GM18517 (cell line): ENCODE measurements around the gene MBTD1.
"Not testable (repeated sequence)": the region's sequence is repeated elsewhere in the genome, so short reads cannot be mapped to it uniquely, and the experiment has no call there.

Source experiments
- ATAC-seq: cut with Tn5 transposase; IDR thresholded peaks from one replicate; pipeline ENCODE4 v1.9.1; 2021; ENCODE audit warnings: mild to moderate bottlenecking, moderate library complexity; ENCODE audit not compliant: unreplicated experiment

Gene MBTD1

DNA sequence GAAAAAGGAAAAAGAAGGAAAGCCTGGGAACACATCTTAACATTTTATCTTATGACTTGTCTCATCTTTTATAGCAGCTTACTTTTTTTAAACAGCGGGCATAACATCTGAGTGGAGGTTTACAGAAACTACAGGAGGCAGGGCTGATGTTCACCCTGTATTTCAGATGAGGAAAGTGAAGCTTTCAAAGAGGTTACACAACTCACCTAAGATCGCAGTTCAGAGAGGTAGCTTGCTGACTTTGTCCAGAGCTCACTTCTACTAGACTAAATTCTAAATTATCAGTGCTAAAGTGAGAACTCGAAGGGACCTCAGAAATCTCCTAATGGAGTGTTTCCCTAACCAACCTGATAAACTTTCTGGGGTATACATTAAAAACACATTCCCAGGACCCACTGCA is 3.7 kb downstream of the MBTD1 start:
- no peak for ATAC-seq

DNA sequence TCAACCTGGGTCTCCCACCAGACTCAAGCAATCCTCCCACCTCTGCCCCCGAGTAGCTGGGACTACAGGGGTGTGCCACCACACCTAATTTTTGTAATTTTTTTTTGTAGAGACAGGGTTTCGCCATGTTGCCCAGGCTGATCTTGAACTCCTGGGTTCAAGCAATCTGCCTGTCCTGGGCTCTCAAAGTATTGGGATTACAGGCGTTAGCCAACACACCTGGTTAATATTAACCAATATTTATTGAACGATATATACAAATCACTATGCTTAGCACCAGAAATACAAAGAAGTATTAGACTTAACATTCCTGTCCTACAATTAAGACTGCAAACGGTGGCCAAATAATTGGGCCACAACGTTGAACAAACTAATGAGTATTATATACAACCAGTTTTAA is 4.2 kb downstream of the MBTD1 start:
- ATAC-seq: no peak

DNA sequence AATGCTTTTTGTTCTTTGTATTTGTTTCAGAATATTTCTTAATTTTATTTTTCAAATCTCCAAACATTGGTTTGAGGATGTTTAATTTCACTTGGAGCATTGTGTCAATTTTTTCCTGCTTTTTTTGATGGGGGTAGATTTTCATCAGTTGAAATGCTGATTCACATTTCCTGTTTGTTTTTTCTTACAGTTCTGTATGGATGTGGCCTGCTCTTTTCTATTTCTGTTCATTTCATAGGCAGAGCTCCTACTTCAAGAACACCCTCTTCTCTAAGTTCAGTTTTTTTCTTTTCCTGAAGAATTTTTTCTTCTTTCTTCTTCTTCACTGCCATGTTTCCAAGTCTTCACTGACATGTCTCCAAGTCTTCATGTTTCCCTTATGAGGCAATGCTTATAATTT is 8.8 kb downstream of the MBTD1 start:
- no peak for ATAC-seq

DNA sequence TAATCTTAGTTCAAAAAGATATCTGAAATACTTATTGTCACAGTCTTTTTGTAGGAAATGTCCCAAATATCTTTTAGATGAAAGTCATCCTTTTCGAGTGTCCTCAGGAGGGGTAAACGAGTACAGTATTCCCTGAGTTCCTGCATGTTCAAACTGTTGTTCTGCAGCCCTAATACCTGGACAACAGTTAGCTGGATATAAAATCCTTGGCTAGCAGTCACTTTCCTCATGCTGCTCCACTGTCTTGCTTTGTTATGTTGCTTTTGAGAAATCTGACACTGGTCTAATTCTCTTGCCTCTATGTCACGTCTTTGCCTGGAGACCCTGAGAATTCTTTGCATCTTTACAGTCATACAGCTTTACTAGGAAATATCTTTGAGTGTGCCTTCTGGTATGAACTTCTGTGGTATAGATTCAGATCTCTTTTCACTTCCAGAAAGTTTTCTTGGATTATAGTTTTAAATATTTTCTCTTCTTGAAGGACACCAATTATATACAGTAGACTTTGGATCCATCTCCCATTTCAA is 9.5 kb downstream of the MBTD1 start:
- no peak for ATAC-seq

DNA sequence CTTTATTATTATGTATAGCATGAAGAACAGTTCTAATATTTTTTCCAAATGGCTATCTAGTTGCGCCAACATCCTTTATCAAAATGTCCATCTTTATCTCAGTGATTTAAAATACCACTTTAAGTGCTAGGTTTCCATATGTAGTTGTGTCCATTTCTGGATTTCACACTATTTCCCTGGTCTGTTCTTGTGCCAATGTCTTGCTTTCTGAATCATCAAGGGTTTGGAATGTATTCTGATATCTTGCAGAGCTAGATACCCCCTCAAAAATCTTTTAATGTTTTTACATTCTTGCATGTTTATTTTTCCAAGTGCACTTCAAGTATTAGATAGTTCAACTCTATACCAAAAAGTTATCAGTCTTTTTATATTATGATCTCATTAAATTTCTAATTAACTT is 14.3 kb downstream of the MBTD1 start:
- ATAC-seq: no peak

DNA sequence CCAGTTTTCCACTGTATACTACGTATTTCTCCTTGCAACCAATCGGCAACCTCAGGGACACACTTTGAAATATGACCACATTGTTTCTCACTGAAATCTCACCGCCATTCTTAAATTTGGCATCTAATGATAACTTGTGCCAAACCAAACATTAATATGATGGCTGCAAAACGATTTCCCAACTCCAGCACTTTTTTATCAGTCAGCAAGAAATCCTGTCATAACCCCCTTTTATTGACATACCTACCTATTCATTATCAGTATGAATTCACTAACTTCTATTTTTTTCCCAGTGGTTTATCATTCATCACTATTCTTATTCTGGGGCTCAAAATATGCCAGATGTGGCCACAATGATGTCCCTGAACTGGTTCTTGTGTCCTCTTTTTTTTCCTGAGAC is 15.8 kb downstream of the MBTD1 start:
- ATAC-seq: no peak

DNA sequence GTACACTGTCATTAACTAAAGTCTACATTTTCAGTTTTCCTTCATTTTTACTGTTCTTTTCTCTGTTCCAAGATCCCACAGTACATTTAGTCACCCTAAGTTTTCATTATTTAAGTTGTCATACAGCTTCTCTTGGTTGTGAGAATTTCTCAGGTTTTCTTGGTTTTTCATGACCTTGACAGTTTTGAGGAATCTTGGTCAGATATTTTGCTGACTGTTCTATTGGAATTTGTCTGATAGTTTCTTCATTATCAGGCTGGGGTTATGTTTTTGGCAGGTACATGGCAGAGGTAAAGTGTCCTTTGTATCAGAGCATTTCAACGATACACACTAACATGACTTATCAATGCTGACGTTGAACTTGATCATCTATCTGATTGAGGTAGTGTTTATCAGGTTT is 19.6 kb downstream of the MBTD1 start:
- no peak for ATAC-seq

DNA sequence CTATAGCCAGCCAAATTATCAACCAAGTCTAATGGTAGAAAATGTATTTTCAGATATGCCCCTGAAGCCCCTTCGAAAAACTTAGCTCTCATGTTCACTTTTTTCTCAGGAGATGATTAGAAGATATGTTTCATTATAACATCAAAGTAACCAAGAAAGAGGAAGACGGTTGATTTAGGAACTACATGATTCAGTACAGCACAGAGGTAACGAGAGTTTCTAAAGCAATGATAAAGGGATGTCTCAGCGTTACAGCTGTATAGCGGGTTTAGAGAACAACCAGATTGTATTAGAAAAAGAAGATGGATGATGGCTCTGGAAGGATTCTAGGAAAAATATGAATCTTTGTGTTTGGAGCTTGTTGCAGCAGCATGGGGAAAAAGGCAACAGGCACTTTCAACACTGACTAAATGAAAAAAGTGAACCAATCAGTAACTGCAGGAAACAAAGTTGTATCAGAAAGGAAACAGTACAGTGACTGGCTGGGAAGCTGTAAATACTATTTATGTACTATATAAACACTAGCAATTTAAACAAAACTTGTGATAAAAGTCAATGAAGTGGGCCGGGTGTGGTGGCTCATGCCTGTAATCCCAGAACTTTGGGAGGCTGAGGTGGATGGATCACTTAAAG is 21.5 kb downstream of the MBTD1 start:
- peak; percentile 77 for ATAC-seq

DNA sequence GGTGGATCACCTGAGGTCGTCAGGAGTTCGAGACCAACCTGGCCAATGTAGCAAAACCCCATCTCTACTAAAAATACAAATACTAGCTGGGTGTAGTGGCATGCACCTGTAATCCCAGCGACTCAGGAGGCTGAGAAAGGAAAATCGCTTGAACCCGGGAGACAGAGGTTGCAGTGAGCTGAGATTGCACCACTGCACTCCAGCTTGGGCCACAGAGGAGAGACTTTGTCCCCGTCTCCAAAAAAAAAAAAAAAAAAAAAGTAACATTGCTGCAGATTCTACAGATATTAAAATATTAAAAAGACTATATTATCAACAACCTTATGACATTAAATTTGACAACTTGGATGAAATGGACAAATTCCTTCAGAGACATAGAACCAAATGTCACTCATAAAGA is 25.7 kb downstream of the MBTD1 start:
- ATAC-seq: no peak

DNA sequence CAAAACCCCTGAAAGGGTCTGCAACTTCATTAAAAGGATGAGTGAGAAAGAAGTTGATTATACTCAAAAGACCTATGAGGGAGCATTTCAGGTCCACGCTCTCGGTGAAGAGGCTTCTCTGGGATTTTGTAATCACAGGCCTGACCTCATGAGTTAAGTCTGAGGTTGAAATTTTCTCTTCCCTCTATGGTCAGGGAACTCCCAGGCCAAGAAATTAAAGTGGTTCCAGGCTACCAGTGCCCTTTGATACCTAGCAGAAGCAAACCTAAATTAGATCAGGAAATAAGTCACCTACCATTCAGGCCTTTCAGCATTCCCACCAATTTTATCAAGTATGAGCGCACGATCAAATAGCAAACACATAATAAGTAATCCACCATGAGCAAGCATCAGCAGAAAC is 27.9 kb downstream of the MBTD1 start:
- ATAC-seq: no peak

DNA sequence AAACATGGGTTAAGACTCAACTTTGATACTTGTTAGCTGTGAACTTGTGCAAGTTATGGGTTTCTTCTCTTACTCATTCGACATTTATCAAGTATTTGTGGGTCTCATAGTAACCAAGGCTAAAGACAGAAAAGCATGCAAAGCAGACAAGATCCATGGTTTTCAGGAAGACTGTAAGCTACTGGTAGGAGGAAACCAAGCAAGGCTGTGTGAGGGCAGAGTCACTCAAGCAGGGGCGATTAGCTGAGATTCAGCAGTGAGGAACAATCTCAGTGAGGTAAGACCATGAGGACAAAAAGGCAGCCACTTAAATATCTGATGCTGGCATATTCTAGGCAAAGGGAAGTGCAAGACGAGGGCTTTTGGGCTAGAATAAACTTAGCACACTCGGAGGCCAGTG is 29.5 kb downstream of the MBTD1 start:
- ATAC-seq: no peak

DNA sequence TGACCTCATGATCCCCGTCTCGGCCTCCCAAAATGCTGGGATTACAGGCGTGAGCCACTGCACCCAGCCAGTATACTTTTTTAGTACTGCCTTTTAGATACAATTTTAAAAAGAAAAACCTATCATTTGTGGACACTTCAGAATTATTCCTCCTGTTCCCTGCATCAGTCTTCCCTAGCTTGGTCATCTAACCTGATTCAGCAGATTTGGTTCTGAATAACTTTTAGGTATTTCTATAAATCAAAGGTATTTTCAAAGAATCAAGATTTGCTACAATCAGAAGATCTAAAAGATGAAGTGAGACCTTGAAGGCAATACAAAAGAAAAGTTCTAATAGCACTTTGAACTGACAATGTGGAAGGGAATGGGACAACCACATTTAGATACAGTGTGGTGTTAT is 30.0 kb downstream of the MBTD1 start:
- no peak for ATAC-seq

DNA sequence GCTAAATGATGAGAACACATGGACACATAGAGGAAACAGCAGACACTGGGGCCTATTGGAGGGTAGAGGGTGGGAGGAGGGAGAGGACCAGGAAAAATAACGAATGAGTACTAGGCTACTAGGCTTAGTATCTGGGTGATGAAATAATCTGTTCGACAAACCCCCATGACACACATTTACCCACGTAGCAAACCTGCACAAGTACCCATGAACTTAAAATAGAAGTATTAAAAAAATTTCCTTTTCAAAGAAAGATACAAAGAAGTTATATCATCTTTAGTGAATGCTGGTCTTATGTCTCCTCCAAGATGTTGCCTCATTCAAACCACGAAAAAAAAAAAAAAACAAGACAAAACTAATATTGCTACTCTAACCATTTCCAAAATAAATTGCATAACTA is 31.7 kb downstream of the MBTD1 start:
- no peak for ATAC-seq

DNA sequence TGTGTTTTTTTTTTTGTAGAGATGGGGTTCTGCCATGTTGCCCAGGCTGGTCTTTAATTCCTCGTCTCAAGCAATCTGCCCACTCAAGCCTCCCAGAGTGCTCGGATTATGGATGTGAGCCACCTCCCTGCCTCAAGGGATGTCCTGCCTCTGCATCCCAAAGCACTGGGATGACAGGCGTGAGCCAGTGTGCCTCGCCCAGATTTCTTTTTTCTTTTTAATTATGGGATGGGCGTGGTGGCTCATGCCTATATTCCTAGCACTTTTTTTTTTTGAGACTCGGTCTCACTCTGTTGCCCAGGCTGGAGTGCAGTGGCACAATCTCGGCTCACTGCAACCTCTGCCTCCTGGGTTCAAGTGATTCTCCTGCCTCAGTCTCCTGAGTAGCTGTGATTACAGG is 34.3 kb downstream of the MBTD1 start:
- not testable (repeated sequence) for ATAC-seq

DNA sequence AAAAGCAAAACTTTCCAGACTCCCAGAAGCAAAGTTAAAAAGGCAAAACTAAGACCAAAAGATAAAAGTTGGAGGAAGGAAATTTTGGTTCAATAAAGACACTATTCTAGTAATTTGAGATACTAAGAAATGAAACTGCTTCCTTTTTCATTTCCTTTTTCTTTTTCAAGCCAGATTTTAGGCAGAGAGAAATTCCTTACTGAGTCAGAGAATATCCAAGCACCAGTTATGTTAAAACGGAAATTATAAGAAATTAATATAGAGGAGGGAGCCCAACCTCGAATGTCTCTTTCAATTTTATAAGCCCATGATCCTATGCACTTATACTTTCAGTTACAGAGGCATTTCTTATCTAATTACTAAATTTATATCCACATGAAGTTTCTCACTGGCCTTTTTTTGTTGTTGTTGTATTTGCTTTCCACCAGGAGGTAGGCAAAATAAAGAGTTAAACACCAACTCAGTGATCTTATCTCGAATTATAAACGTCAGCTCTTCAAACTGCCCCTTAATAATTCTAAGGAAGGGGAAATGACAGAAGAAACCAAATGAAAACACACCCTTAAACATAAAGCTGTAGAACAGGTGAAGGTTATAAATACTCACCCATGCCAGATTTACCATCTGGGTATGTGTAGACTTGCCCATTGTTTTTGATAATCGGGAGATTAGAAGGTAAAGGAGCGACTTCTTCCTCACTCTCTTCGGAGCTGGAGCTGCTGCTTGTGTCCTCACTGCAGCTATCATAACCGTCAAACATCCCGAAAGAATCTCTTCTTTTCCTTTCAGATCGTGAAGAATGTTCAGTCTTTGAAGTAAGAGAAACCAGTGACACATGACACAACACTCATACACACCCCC is 35.2 kb downstream of the MBTD1 start:
- ATAC-seq: no peak

DNA sequence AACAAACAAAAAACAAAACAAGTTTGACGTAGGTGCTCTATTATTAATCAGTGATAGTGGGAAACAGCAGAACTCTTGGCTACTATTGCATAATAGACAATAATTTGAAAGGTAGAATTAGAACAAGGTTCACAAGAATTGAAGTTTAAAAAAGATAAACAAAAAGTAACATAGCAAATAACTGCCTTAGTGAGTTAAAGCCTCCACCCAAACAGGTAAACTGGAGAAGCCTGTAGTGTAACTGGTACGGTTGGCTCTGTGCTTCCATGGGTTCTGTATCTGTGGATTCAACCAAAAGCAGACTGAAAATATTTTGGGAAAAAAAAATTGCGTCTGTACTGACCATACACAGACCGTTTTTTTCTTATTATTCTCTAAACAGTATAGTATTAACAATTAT is 38.5 kb downstream of the MBTD1 start:
- ATAC-seq: no peak

DNA sequence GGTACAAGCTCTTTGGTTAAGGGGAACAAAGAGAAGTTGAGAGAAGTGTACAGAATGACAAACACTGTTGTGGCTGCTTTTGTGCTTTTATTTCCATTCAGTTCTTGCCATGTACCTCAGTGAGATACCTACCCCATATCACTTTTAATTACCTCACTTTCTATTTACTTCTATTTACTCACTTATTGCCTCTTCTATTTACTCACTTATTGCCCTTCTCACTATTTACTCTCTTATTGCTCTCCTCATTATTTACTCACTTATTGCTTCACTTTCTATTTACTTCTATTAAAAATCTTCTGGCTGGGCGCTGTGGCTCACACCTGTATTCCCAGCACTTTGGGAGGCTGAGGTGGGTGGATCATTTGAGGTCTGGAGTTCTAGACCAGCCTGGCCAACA is 41.9 kb downstream of the MBTD1 start:
- no peak for ATAC-seq

DNA sequence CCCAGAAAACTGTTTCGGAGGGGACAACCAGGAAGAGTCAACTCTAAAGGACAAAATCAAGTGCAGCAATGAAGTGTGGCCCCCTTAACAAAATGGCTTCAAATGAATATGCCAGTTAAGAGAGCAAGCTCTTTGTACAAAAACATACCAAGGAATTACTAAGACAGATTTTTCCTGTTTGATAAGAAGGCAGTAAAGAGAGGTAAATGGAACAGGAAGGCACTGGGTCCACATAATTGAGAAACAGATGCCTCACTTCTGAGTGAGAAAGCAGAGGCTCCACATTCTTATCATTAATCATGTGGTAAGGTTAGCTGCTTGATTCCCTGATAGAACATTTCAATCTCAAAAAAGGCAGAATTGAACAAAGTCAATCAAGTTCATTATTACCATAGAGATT is 44.9 kb downstream of the MBTD1 start:
- ATAC-seq: no peak

DNA sequence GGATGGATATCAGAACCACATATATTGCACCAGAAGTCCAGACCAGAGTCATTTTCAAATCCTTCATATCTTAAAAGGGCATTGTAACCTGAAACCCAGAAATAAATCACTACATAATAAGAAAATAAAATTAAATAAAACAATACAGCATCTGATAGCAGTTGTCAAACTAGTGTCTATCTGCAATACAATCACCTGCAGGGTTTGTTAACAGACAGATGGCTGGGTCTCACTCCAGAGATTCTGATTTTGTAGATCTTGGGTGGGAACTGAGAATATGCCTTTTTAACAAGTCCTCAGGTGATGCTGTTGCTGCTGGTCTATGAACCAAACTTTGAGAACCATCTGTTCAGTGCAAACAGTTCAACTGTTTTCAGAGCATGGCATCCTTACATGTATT is 56.0 kb downstream of the MBTD1 start:
- no peak for ATAC-seq

DNA sequence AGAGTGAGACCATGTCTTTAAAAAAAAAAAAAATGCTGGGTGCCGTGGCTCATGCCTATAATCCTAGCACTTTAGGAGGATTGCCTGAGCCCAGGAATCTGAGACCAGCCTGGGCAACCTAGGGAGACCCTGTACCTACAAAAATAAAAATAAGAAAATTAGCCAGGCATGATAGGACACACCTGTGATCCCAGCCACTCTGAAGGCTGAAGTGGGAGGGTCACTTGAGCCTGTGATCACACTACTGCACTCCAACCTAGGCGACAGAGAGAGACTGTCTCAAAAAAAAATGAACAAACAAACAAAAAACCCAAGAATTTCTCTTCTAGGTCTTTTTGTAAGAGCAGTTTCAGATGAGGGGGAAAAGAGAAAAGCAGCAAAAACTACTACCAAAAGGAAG is 59.0 kb downstream of the MBTD1 start:
- no peak for ATAC-seq

DNA sequence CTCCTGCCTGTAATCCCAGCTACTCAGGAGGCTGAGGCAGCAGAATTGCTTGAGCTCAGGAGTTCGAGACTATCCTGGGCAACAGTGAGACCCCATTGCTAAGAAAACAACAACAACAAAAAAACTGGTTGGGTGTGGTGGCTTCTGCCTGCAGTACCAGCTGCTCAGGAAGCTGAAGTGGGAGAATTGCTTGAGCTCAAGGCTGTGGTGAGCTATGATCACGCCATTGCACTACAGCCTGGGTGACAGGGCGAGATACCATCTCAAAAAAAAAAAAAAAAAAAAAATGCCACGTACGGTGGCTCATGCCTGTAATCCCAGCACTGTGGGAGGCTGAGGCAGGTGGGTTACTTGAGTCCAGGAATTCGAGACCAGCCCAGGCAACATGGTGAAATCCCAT is 59.6 kb downstream of the MBTD1 start:
- ATAC-seq: no peak

DNA sequence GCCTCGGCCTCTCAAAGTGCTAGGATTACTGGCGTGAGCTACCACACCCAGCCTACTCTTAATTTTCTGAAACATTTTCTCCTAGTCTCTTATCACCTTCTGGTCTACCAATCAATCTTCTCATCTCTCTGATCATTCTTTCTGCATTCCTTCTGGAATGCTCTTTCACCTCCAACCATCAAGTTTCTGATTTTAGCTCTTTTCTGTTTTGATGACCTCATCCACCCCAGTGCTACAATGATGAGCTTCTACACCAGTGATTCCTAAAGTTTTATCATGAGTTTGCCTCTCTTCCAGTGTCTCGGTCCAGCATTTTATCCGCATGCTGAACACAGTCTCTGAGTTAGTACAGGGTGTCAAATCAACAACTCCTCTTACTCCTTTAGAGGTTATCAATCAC is 62.1 kb downstream of the MBTD1 start:
- ATAC-seq: no peak
